ENCODE results near the gene PWWP2A.
"Not testable (repeated sequence)": the region's sequence is repeated elsewhere in the genome, so short reads cannot be mapped to it uniquely, and the experiment has no call there.

Gene PWWP2A

GRCh38 chr5:160079753-160080152 is 39.5 kb downstream of the PWWP2A start:
- no peak overlapping the region for H3K4me3 Mint-ChIP-seq
- H3K27me3 Mint-ChIP-seq: no peaks in the 10 kb centered on the region
- H3K27ac Mint-ChIP-seq: peak overlapping the region in 1 of 2 donors; percentile 44
- peaks cover 16% of the 10 kb centered on the region for H3K36me3 Mint-ChIP-seq (ENCODE audit: insufficient read depth)
- peaks cover 0 to 4% of the 10 kb centered on the region in 2 donors for H3K4me1 Mint-ChIP-seq (ENCODE audit: low read depth in 2 of 2)
- H3K9me3 Mint-ChIP-seq: no peaks in the 10 kb centered on the region
- ATAC-seq (replicated peaks): no peak
- DNase-seq: no peak

GRCh38 chr5:160076997-160077396 is 42.3 kb downstream of the PWWP2A start:
- peaks cover 24% of the 10 kb centered on the region for H3K36me3 Mint-ChIP-seq (ENCODE audit: insufficient read depth)
- H3K27ac Mint-ChIP-seq: no peak overlapping the region
- DNase-seq: no peak
- no peaks in the 10 kb centered on the region for H3K27me3 Mint-ChIP-seq
- no peaks in the 10 kb centered on the region for H3K9me3 Mint-ChIP-seq
- H3K4me1 Mint-ChIP-seq (ENCODE audit: low read depth in 2 of 2): peaks cover 0 to 4% of the 10 kb centered on the region in 2 donors
- no peak overlapping the region for H3K4me3 Mint-ChIP-seq
- no peak for ATAC-seq (replicated peaks)

- H3K4me3 Mint-ChIP-seq: no peak overlapping the region
- H3K36me3 Mint-ChIP-seq (ENCODE audit: insufficient read depth): peaks cover 22% of the 10 kb centered on the region
- no peaks in the 10 kb centered on the region for H3K9me3 Mint-ChIP-seq
- ATAC-seq (replicated peaks) (no peak), DNase-seq (no peak)
- H3K27ac Mint-ChIP-seq: no peak overlapping the region
- H3K27me3 Mint-ChIP-seq: no peaks in the 10 kb centered on the region
- H3K4me1 Mint-ChIP-seq (ENCODE audit: low read depth in 2 of 2): peaks cover 0 to 4% of the 10 kb centered on the region in 2 donors
Observed at GRCh38 chr5:160075073-160075472, 44.2 kb downstream of the PWWP2A start.

- no peak for DNase-seq
- H3K36me3 Mint-ChIP-seq (ENCODE audit: insufficient read depth): peaks cover 24% of the 10 kb centered on the region
Observed at GRCh38 chr5:160071916-160072315, 47.3 kb downstream of the PWWP2A start.

GRCh38 chr5:160071516-160071915 is 47.7 kb downstream of the PWWP2A start:
- H3K4me1 Mint-ChIP-seq (ENCODE audit: low read depth in 2 of 2): no peaks in the 10 kb centered on the region
- H3K27me3 Mint-ChIP-seq: no peaks in the 10 kb centered on the region
- H3K27ac Mint-ChIP-seq: peak overlapping the region in 1 of 2 donors; percentile 7
- H3K4me3 Mint-ChIP-seq: no peak overlapping the region
- DNase-seq: no peak
- no peaks in the 10 kb centered on the region for H3K9me3 Mint-ChIP-seq
- ATAC-seq (replicated peaks): no peak
- peaks cover 25% of the 10 kb centered on the region for H3K36me3 Mint-ChIP-seq (ENCODE audit: insufficient read depth)

More at GRCh38 chr5:160071916-160072315, 47.3 kb downstream of the PWWP2A start:
- H3K9me3 Mint-ChIP-seq: no peaks in the 10 kb centered on the region
- H3K27me3 Mint-ChIP-seq: no peaks in the 10 kb centered on the region
- peak overlapping the region in 1 of 2 donors; percentile 7 for H3K27ac Mint-ChIP-seq
- no peak overlapping the region for H3K4me3 Mint-ChIP-seq
- ATAC-seq (replicated peaks): no peak
- H3K4me1 Mint-ChIP-seq (ENCODE audit: low read depth in 2 of 2): no peaks in the 10 kb centered on the region

GRCh38 chr5:160069120-160069519 is 50.1 kb downstream of the PWWP2A start:
- H3K27me3 Mint-ChIP-seq; DNase-seq; H3K27ac Mint-ChIP-seq; ATAC-seq (replicated peaks); H3K4me1 Mint-ChIP-seq (ENCODE audit: low read depth in 2 of 2); H3K4me3 Mint-ChIP-seq; H3K9me3 Mint-ChIP-seq: not testable (repeated sequence)
- peaks cover 38% of the 10 kb centered on the region for H3K36me3 Mint-ChIP-seq (ENCODE audit: insufficient read depth)

- Mint-ChIP-seq H3K4me1 (ENCODE audit: low read depth in 2 of 2) (peaks cover 0 to 1% of the 10 kb centered on the region in 2 donors), H3K36me3 (ENCODE audit: insufficient read depth) (peaks cover 36% of the 10 kb centered on the region), H3K27ac (no peak overlapping the region), H3K27me3 (no peaks in the 10 kb centered on the region), H3K4me3 (no peak overlapping the region), H3K9me3 (no peaks in the 10 kb centered on the region)
- DNase-seq: no peak
- ATAC-seq (replicated peaks): no peak
Observed at GRCh38 chr5:160064995-160065614, 54.1 kb downstream of the PWWP2A start.

- no peaks in the 10 kb centered on the region for H3K9me3 Mint-ChIP-seq
- no peak overlapping the region for H3K4me3 Mint-ChIP-seq
- ATAC-seq (replicated peaks) (no peak), DNase-seq (no peak)
- peaks cover 0 to 1% of the 10 kb centered on the region in 2 donors for H3K4me1 Mint-ChIP-seq (ENCODE audit: low read depth in 2 of 2)
- H3K27me3 Mint-ChIP-seq: no peaks in the 10 kb centered on the region
- H3K36me3 Mint-ChIP-seq (ENCODE audit: insufficient read depth): peaks cover 36% of the 10 kb centered on the region
- peak overlapping the region in 1 of 2 donors; percentile 31 for H3K27ac Mint-ChIP-seq
Observed at GRCh38 chr5:160064417-160064810, 54.8 kb downstream of the PWWP2A start.

GRCh38 chr5:160061770-160062169 is 57.5 kb downstream of the PWWP2A start:
- Mint-ChIP-seq H3K4me3 (no peak overlapping the region), H3K27ac (peak overlapping the region in 1 of 2 donors; percentile 67), H3K4me1 (ENCODE audit: low read depth in 2 of 2) (peaks cover 0 to 1% of the 10 kb centered on the region in 2 donors), H3K9me3 (no peaks in the 10 kb centered on the region), H3K36me3 (ENCODE audit: insufficient read depth) (peaks cover 32% of the 10 kb centered on the region), H3K27me3 (no peaks in the 10 kb centered on the region)
- no peak for ATAC-seq (replicated peaks)
- DNase-seq: no peak

GRCh38 chr5:160060001-160060400 is 59.2 kb downstream of the PWWP2A start:
- Mint-ChIP-seq H3K4me1 (ENCODE audit: low read depth in 2 of 2) (peaks cover 0 to 1% of the 10 kb centered on the region in 2 donors), H3K36me3 (ENCODE audit: insufficient read depth) (peaks cover 18% of the 10 kb centered on the region), H3K27me3 (no peaks in the 10 kb centered on the region), H3K27ac (no peak overlapping the region), H3K4me3 (no peak overlapping the region), H3K9me3 (no peaks in the 10 kb centered on the region)
- no peak for DNase-seq
- no peak for ATAC-seq (replicated peaks)

- no peaks in the 10 kb centered on the region for H3K27me3 Mint-ChIP-seq
- no peak for DNase-seq
- no peak overlapping the region for H3K4me3 Mint-ChIP-seq
- H3K27ac Mint-ChIP-seq: peak overlapping the region in 1 of 2 donors; percentile 68
- H3K36me3 Mint-ChIP-seq (ENCODE audit: insufficient read depth): peaks cover 40% of the 10 kb centered on the region
- no peak for ATAC-seq (replicated peaks)
- H3K9me3 Mint-ChIP-seq: no peaks in the 10 kb centered on the region
- peaks cover 0 to 1% of the 10 kb centered on the region in 2 donors for H3K4me1 Mint-ChIP-seq (ENCODE audit: low read depth in 2 of 2)
Observed at GRCh38 chr5:160057256-160057655, 62.0 kb downstream of the PWWP2A start.

GRCh38 chr5:160054831-160055230 is 64.4 kb downstream of the PWWP2A start:
- no peaks in the 10 kb centered on the region for H3K9me3 Mint-ChIP-seq
- H3K4me3 Mint-ChIP-seq: no peak overlapping the region
- H3K36me3 Mint-ChIP-seq (ENCODE audit: insufficient read depth): peaks cover 58% of the 10 kb centered on the region
- H3K4me1 Mint-ChIP-seq (ENCODE audit: low read depth in 2 of 2): no peaks in the 10 kb centered on the region
- peak overlapping the region in 1 of 2 donors; percentile 62 for H3K27ac Mint-ChIP-seq
- H3K27me3 Mint-ChIP-seq: no peaks in the 10 kb centered on the region
- no peak for ATAC-seq (replicated peaks)
- DNase-seq: no peak

- Mint-ChIP-seq H3K4me3 (no peak overlapping the region), H3K27ac (peak overlapping the region in 1 of 2 donors; percentile 62), H3K27me3 (no peaks in the 10 kb centered on the region), H3K36me3 (ENCODE audit: insufficient read depth) (peaks cover 66% of the 10 kb centered on the region), H3K9me3 (no peaks in the 10 kb centered on the region), H3K4me1 (ENCODE audit: low read depth in 2 of 2) (no peaks in the 10 kb centered on the region)
- no peak for ATAC-seq (replicated peaks)
- no peak for DNase-seq
Observed at GRCh38 chr5:160054047-160054446, 65.2 kb downstream of the PWWP2A start.

GRCh38 chr5:160049099-160049498 is 70.2 kb downstream of the PWWP2A start:
- peaks cover 2 to 4% of the 10 kb centered on the region in 2 donors for H3K4me1 Mint-ChIP-seq (ENCODE audit: low read depth in 2 of 2)
- no peak overlapping the region for H3K4me3 Mint-ChIP-seq
- no peaks in the 10 kb centered on the region for H3K9me3 Mint-ChIP-seq
- peaks cover 75% of the 10 kb centered on the region for H3K36me3 Mint-ChIP-seq (ENCODE audit: insufficient read depth)
- no peaks in the 10 kb centered on the region for H3K27me3 Mint-ChIP-seq
- peak overlapping the region; percentile 46 to 68 for H3K27ac Mint-ChIP-seq
- DNase-seq: no peak
- no peak for ATAC-seq (replicated peaks)

Data from effector memory CD8-positive, alpha-beta T cell (primary cell).